BJ (cell line): Measurements from ENCODE around the gene ASB1. TPM values are rescaled to one million over a fixed set of nuclear protein-coding genes. Genes with fewer than 3 reads are reported as not detected.

Source experiments
- CTCF ChIA-PET: fragments of 350-600 bp; formaldehyde crosslinking; extraction: SDS; loops from one replicate; lab custom pipeline; 2021; ENCODE audit warnings: antibody characterized with exemption, inconsistent platforms; lab: Yijun Ruan, JAX
- POLR2A ChIA-PET: fragments of 300-600 bp; sonication (Branson Sonifier 250); formaldehyde crosslinking; extraction: SDS; loops from one replicate; lab custom pipeline; 2021; ENCODE audit warnings: antibody characterized with exemption; lab: Charles Lee
- DNase-seq: peaks from one replicate; pipeline ENCODE4 v3.0.0-alpha.2; 2011; ENCODE audit warnings: low read depth
- H3K27me3 ChIP-seq: 2 replicates; pipeline ENCODE4 v1.6.0; 2011; ENCODE audit warnings: low read length; ENCODE audit not compliant: control insufficient read depth, insufficient read depth
- H3K36me3 ChIP-seq: 2 replicates; pipeline ENCODE4 v1.5.1; 2011; ENCODE audit warnings: low read length; ENCODE audit not compliant: control insufficient read depth, insufficient read depth
- H3K4me3 ChIP-seq: 2 replicates; pipeline ENCODE4 v1.5.1; 2011; ENCODE audit warnings: low read depth, mild to moderate bottlenecking, control low read depth, low read length
- polyA plus RNA-seq: library from polyadenylated mRNA; depleted of rRNA; stranded (reverse); fragments of >200 nt; gene quantifications from 2 replicates; pipeline ENCODE4 v1.2.3, GENCODE V29; 2011
- TF ChIP-seq, protein P1 (sequence below): IDR thresholded peaks from 2 replicates; pipeline ENCODE4 v1.5.1; 2011; ENCODE audit warnings: low read depth, mild to moderate bottlenecking, control low read depth, inconsistent platforms, low read length, moderate library complexity; ENCODE audit not compliant: insufficient read depth

Gene ASB1
- polyA plus RNA-seq, 1 experiment, result 33.4 TPM

DNA sequence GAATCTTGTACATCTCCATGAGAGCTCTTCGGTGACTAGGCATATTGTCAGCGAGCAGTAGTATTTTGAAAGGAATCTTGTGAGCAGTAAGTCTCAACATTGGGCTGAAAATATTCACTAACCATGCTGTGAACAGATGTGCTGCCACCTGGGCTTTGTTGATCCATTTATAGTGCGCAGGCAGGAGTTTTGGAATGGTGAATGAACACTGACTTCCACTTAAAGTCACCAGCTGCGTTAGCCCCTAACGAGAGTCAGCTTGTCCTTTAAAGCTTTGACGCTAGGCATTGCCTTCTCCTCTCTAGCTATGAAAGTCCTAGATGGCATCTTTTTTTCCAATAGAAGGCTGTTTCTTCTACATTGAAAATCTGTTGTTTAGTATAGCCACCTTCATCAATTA, 4.1 kb downstream of the ASB1 start:
- H3K36me3 ChIP-seq, result peaks cover 10% of the 10 kb centered on the region

DNA sequence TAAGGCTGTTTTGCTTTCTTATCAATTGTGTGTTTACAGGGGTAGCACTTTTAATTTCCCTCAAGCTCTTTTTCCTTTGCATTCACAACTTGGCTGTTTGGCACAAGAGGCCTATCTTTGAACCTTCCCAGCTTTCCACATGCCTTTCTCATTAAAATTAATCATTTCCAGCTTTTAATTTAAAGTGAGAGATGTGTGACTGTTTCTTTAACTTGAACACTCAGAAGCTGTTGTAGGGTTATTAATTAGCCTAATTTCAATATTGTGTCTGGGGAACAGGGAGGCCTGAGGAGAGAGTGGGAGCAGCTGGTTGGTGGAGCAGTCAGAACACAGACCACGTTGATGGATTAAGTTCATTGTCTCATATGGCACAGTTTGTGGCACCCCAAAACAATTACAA, 4.7 kb downstream of the ASB1 start:
- Histone ChIP-seq H3K36me3 (peaks cover 11% of the 10 kb centered on the region), H3K27me3 (no peaks in the 10 kb centered on the region), H3K4me3 (no peak overlapping the region)
- CTCF ChIA-PET, result interaction anchor here (0.8 to 1.8 kb wide), 3 partner anchors 8 to 61 kb away, joined by 3 to 5 read pairs (median 3); no protein-coding TSS in a partner anchor
- POLR2A ChIA-PET, result no interaction called here
- TF ChIP-seq, protein P1, sequence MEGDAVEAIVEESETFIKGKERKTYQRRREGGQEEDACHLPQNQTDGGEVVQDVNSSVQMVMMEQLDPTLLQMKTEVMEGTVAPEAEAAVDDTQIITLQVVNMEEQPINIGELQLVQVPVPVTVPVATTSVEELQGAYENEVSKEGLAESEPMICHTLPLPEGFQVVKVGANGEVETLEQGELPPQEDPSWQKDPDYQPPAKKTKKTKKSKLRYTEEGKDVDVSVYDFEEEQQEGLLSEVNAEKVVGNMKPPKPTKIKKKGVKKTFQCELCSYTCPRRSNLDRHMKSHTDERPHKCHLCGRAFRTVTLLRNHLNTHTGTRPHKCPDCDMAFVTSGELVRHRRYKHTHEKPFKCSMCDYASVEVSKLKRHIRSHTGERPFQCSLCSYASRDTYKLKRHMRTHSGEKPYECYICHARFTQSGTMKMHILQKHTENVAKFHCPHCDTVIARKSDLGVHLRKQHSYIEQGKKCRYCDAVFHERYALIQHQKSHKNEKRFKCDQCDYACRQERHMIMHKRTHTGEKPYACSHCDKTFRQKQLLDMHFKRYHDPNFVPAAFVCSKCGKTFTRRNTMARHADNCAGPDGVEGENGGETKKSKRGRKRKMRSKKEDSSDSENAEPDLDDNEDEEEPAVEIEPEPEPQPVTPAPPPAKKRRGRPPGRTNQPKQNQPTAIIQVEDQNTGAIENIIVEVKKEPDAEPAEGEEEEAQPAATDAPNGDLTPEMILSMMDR, result no peak
- no peak for DNase-seq

More for the DNA sequence above, 4.1 kb downstream of the ASB1 start:
- Histone ChIP-seq H3K4me3 (no peak overlapping the region), H3K27me3 (no peaks in the 10 kb centered on the region)
- TF ChIP-seq, protein P1, result no peak
- DNase-seq, result no peak
- ChIA-PET CTCF (interaction anchor here (0.8 to 1.8 kb wide), 3 partner anchors 9 to 60 kb away, joined by 3 to 5 read pairs (median 3); no protein-coding TSS in a partner anchor), POLR2A (no interaction called here)

DNA sequence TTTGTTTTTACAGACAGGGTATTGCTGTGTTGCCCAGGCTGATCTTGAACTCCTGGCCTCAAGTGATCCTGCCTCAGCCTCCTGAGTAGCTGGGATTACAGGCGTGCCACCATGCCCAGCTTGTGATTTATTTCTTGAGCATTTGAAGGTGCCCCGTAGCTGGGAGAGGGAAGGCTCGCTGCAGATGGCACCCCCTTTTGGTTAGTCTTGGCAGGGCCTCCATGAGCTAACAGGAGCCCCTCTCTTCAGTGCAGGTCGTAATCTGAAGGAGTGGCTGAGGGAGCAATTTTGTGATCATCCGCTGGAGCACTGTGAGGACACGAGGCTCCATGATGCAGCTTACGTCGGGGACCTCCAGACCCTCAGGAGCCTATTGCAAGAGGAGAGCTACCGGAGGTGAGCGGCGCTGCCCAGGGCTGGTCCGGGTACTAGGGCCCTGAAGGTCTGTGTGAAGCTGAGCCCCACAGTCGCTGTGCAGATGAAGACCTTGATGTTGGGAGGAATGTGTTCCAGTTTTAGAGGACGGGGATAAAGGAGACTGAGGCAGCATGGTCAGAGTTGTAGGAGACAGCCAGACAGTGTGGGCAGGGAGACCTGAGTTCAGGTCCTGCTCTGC, 6.7 kb downstream of the ASB1 start:
- DNase-seq, result no peak
- Histone ChIP-seq H3K36me3 (peaks cover 11% of the 10 kb centered on the region), H3K4me3 (no peak overlapping the region), H3K27me3 (no peaks in the 10 kb centered on the region)
- TF ChIP-seq, protein P1, result no peak
- CTCF ChIA-PET, result interaction anchor here (1.4 to 2.2 kb wide), 2 partner anchors 63 to 76 kb away, joined by 3 to 8 read pairs; no protein-coding TSS in a partner anchor
- POLR2A ChIA-PET, result no interaction called here

DNA sequence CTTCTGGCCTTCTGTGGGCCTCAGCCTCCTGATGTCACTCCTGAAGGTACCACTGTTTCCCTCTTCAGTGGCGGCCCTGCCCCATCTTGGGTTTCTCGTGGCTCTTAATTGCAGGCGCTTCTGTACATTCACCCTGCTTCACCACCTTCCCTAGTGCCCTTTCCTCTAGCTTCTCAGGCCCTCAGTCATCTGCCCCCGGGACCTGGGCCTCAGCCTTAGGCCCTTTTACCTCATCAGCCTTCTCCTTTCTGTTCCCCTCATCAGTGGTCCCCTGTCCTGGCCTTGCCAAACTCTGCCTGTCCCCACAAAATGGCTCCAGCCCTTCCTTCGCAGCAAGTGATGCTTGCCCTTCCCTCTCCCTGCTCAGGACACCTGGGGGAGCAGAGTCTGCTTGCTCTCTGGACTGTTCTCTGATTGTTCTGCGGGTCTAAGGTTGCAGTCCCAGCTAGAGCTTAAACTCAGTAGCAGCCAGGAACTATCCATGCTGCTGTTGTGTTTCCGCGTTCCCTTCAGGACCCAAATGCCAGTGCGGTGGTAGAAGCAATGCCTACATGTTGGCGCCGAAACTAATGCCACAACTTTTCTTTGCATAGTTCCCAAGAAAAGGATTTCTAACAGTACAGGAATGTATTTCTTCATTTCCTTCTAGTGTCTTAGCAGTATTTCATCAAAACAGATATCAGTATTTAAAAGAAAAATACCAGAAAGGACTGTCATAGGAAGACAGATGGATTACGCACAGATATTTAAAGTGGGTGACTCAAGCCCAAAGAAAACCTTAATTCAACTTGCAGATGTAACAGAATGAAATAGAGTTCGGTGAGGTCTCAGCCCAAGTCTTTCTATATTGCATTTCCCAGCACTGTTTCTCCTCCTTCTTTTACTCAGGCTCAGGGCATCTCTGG, 7.5 kb downstream of the ASB1 start:
- ChIA-PET POLR2A (no interaction called here), CTCF (interaction anchor here (1.4 to 2.2 kb wide), 2 partner anchors 64 to 77 kb away, joined by 3 to 8 read pairs; no protein-coding TSS in a partner anchor)
- H3K36me3 ChIP-seq, result peaks cover 11% of the 10 kb centered on the region
- DNase-seq, result peak; percentile 86
- TF ChIP-seq, protein P1, result no peak
- no peaks in the 10 kb centered on the region for H3K27me3 ChIP-seq
- no peak overlapping the region for H3K4me3 ChIP-seq
